Neuronal stem cell (in vitro differentiated cells): ENCODE measurements around the gene SEC24A.
A peak's percentile ranks its signal among the peaks of the same experiment; 100 is the strongest.
"Not testable (repeated sequence)": the region's sequence is repeated elsewhere in the genome, so short reads cannot be mapped to it uniquely, and the experiment has no call there.

Experiments
- DNase-seq: peaks from one replicate; pipeline ENCODE4 v3.0.0-alpha.2; 2013; ENCODE audit warnings: low spot score
- H2AFZ ChIP-seq: one replicate; pipeline ENCODE4 v1.6.1; 2013; ENCODE audit warnings: mild to moderate bottlenecking, low read length, inconsistent platforms
- H2AK5ac ChIP-seq: 2 replicates; pipeline ENCODE4 v1.6.1; 2013; ENCODE audit warnings: low read depth, mild to moderate bottlenecking, inconsistent platforms, low read length, moderate library complexity, mixed read lengths
- H2BK120ac ChIP-seq: 2 replicates; pipeline ENCODE4 v1.6.1; 2013; ENCODE audit warnings: low read depth, mild to moderate bottlenecking, inconsistent platforms, low read length, moderate library complexity, mixed read lengths
- H2BK12ac ChIP-seq: one replicate; pipeline ENCODE4 v1.6.1; 2013; ENCODE audit warnings: low read length, inconsistent platforms
- H2BK15ac ChIP-seq: 2 replicates; pipeline ENCODE4 v1.6.1; 2013; ENCODE audit warnings: mild to moderate bottlenecking, low read length, inconsistent platforms, mixed read lengths
- H2BK5ac ChIP-seq: one replicate; pipeline ENCODE4 v1.6.1; 2013; ENCODE audit warnings: inconsistent platforms, mild to moderate bottlenecking, low read length, moderate library complexity
- H3K14ac ChIP-seq: one replicate; pipeline ENCODE4 v1.6.1; 2013; ENCODE audit warnings: low read length, inconsistent platforms
- H3K18ac ChIP-seq: 2 replicates; pipeline ENCODE4 v1.6.1; 2013; ENCODE audit warnings: low read length, inconsistent platforms
- H3K23ac ChIP-seq: 2 replicates; pipeline ENCODE4 v1.6.1; 2013; ENCODE audit warnings: low read depth, mild to moderate bottlenecking, mixed read lengths, low read length, inconsistent platforms; ENCODE audit not compliant: poor library complexity
- H3K27ac ChIP-seq: replicated peaks from 3 replicates; pipeline ENCODE4 v1.5.1; 2013; ENCODE audit warnings: low read length, inconsistent platforms
- H3K27me3 ChIP-seq, 3 experiments: 2 replicates each; pipeline ENCODE4 v1.6.1; 2013; ENCODE audit warnings: low read length in 3 of 3, mild to moderate bottlenecking in 2 of 3, inconsistent platforms in 1 of 3, low read depth in 1 of 3, mixed read lengths in 1 of 3, moderate library complexity in 1 of 3; ENCODE audit not compliant: control insufficient read depth in 3 of 3, insufficient read depth in 3 of 3
- H3K36me3 ChIP-seq, 2 donors: replicated peaks in 1 of 2; 2 replicates each; pipeline ENCODE4 v1.6.1; 2013; ENCODE audit warnings: low read length in 2 of 2; ENCODE audit not compliant: control insufficient read depth in 2 of 2, insufficient read depth in 2 of 2
- H3K4ac ChIP-seq: 2 replicates; pipeline ENCODE4 v1.6.1; 2013; ENCODE audit warnings: inconsistent platforms, mild to moderate bottlenecking, low read length, moderate library complexity
- H3K4me1 ChIP-seq, 2 donors: 1 replicate in 1 of 2; 2 replicates in 1 of 2; pipeline ENCODE4 v1.6.1; 2013; ENCODE audit warnings: low read length in 2 of 2, low read depth in 1 of 2; ENCODE audit not compliant: control insufficient read depth in 2 of 2, insufficient read depth in 1 of 2
- H3K4me2 ChIP-seq: one replicate; pipeline ENCODE4 v1.6.1; 2013; ENCODE audit warnings: mild to moderate bottlenecking, low read length, inconsistent platforms; ENCODE audit not compliant: insufficient read depth, poor library complexity, severe bottlenecking
- H3K4me3 ChIP-seq, 2 donors: 2 replicates each; pipeline ENCODE4 v1.5.1; 2013; ENCODE audit warnings: low read length in 2 of 2, mild to moderate bottlenecking in 2 of 2, inconsistent platforms in 1 of 2, moderate library complexity in 1 of 2
- H3K79me1 ChIP-seq: one replicate; pipeline ENCODE4 v1.6.1; 2013; ENCODE audit warnings: low read depth, mild to moderate bottlenecking, inconsistent platforms, low read length, moderate library complexity
- H3K9ac ChIP-seq: one replicate; pipeline ENCODE4 v1.6.1; 2013; ENCODE audit warnings: mild to moderate bottlenecking, low read depth, low read length, inconsistent platforms; ENCODE audit not compliant: poor library complexity
- H3K9me3 ChIP-seq, 2 donors: replicated peaks in 1 of 2; 2 replicates each; pipeline versions ENCODE3 to v1.6.1; 2013; ENCODE audit warnings: low read length in 2 of 2, mild to moderate bottlenecking in 2 of 2, inconsistent platforms in 1 of 2, low read depth in 1 of 2, mixed read lengths in 1 of 2, moderate library complexity in 1 of 2; ENCODE audit not compliant: control insufficient read depth in 2 of 2, insufficient read depth in 1 of 2
- H4K8ac ChIP-seq: one replicate; pipeline ENCODE4 v1.6.1; 2013; ENCODE audit warnings: low read depth, mild to moderate bottlenecking, inconsistent platforms, low read length, moderate library complexity
- H4K91ac ChIP-seq: one replicate; pipeline ENCODE4 v1.6.1; 2013; ENCODE audit warnings: low read length, low read depth, mild to moderate bottlenecking, inconsistent platforms; ENCODE audit not compliant: poor library complexity
- WGBS, 2 donors: extraction: QIAGEN DNeasy Blood & Tissue Kit; methylation state at CpG; one replicate each; pipeline ENCODE4 v1.1.7; 2013; ENCODE audit warnings: missing lambda C conversion rate in 2 of 2, mixed read lengths in 1 of 2; ENCODE audit not compliant: insufficient read length in 2 of 2, insufficient replicate concordance in 1 of 2; ENCODE audit errors: extremely low coverage in 2 of 2; 5-methylcytosine and 5-hydroxymethylcytosine counted together

SEC24A gene

DNA sequence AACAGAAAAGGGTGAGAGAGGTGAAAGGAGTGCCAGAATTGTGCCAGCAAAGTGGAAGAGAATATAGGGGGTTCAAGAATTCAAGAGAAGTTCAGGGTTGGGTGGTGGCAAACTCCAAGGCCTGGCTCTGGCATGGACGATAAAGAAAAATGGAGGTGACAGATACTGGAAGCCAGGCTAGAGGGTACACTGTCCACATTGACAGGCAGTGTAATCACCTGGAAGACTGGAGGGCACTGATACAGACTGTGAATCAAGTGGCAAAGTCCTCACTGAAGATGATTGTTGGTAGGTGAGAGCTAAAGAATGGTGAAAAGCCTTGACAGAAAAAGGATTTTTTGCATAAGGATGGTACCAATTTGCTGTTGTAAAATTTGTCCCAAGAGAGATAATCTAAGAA lies 23.0 kb upstream of the SEC24A start:
- Histone ChIP-seq H3K79me1 (peaks cover 1% of the 10 kb centered on the region), H3K4ac (no peak overlapping the region), H2BK120ac (no peak overlapping the region), H2AFZ (no peak overlapping the region), H3K23ac (no peak overlapping the region), H3K14ac (no peak overlapping the region), H3K18ac (no peak overlapping the region), H2AK5ac (no peak overlapping the region), H3K27ac (no peak overlapping the region), H2BK15ac (no peak overlapping the region), H2BK12ac (no peak overlapping the region), H3K27me3 (no peaks in the 10 kb centered on the region), H3K4me2 (no peak overlapping the region), H2BK5ac (no peak overlapping the region), H4K91ac (no peak overlapping the region), H3K9me3 (no peaks in the 10 kb centered on the region), H3K36me3 (peaks cover 0 to 22% of the 10 kb centered on the region in 2 donors), H4K8ac (no peak overlapping the region), H3K9ac (no peak overlapping the region), H3K4me3 (no peak overlapping the region), H3K4me1 (no peaks in the 10 kb centered on the region)
- DNase-seq = no peak
- no CpG with 5 or more reads among the region's 1 CpG for WGBS, 2 donors

- no peaks in the 10 kb centered on the region for H3K9me3 ChIP-seq
- H3K4me2 ChIP-seq = no peak overlapping the region
- peaks cover 0 to 19% of the 10 kb centered on the region in 2 donors for H3K36me3 ChIP-seq
- H3K27me3 ChIP-seq = no peaks in the 10 kb centered on the region
- H3K14ac ChIP-seq = no peak overlapping the region
- H3K4me1 ChIP-seq = no peaks in the 10 kb centered on the region
- H2BK5ac ChIP-seq = no peak overlapping the region
- no peak overlapping the region for H4K8ac ChIP-seq
- H3K4me3 ChIP-seq = no peak overlapping the region
- H2AFZ ChIP-seq = no peak overlapping the region
- H3K18ac ChIP-seq = no peak overlapping the region
- H3K9ac ChIP-seq = no peak overlapping the region
- H3K23ac ChIP-seq = no peak overlapping the region
- H4K91ac ChIP-seq = no peak overlapping the region
- DNase-seq = no peak
- no peak overlapping the region for H2BK12ac ChIP-seq
- H2BK120ac ChIP-seq = no peak overlapping the region
- H2BK15ac ChIP-seq = no peak overlapping the region
- no peak overlapping the region for H2AK5ac ChIP-seq
- peaks cover 1% of the 10 kb centered on the region for H3K79me1 ChIP-seq
- no peak overlapping the region for H3K4ac ChIP-seq
- H3K27ac ChIP-seq = no peak overlapping the region
- WGBS, 2 donors = no CpG with 5 or more reads among the region's 2 CpGs
Observed at GRCh38 chr5:134626369-134627014, 22.1 kb upstream of the SEC24A start.

- no peak overlapping the region for H2AK5ac ChIP-seq
- no peak for DNase-seq
- no peak overlapping the region for H3K9ac ChIP-seq
- H3K36me3 ChIP-seq = peaks cover 0 to 5% of the 10 kb centered on the region in 2 donors
- no peak overlapping the region for H2BK12ac ChIP-seq
- no peak overlapping the region for H3K23ac ChIP-seq
- no peak overlapping the region for H3K27ac ChIP-seq
- no peak overlapping the region for H4K91ac ChIP-seq
- peaks cover 2% of the 10 kb centered on the region for H3K79me1 ChIP-seq
- H3K14ac ChIP-seq = no peak overlapping the region
- no CpG with 5 or more reads among the region's 10 CpGs for WGBS, 2 donors
- H2BK120ac ChIP-seq = no peak overlapping the region
- no peaks in the 10 kb centered on the region for H3K27me3 ChIP-seq
- H3K9me3 ChIP-seq = no peaks in the 10 kb centered on the region
- H4K8ac ChIP-seq = no peak overlapping the region
- H3K4me3 ChIP-seq = no peak overlapping the region
- H3K4ac ChIP-seq = no peak overlapping the region
- no peak overlapping the region for H2BK5ac ChIP-seq
- no peaks in the 10 kb centered on the region for H3K4me1 ChIP-seq
- peak overlapping the region; percentile 86 for H2AFZ ChIP-seq
- H2BK15ac ChIP-seq = no peak overlapping the region
- no peak overlapping the region for H3K4me2 ChIP-seq
- no peak overlapping the region for H3K18ac ChIP-seq
Observed at GRCh38 chr5:134634227-134634626, 14.4 kb upstream of the SEC24A start.

- DNase-seq, H2BK12ac ChIP-seq, H3K4ac ChIP-seq, H3K9me3 ChIP-seq, H2BK120ac ChIP-seq, H3K14ac ChIP-seq, H3K36me3 ChIP-seq, H4K8ac ChIP-seq, H3K27ac ChIP-seq, H3K27me3 ChIP-seq, H3K23ac ChIP-seq, H3K18ac ChIP-seq, H3K4me2 ChIP-seq, H4K91ac ChIP-seq, H2AK5ac ChIP-seq, H2BK15ac ChIP-seq, H2BK5ac ChIP-seq, H3K79me1 ChIP-seq, H3K9ac ChIP-seq, H3K4me1 ChIP-seq, H3K4me3 ChIP-seq: not testable (repeated sequence)
- peak overlapping the region; percentile 86 for H2AFZ ChIP-seq
- WGBS, 2 donors = no CpG with 5 or more reads among the region's 1 CpG
Observed at GRCh38 chr5:134635366-134635765, 13.2 kb upstream of the SEC24A start.
